ENCODE results near the gene B4GALT1. TPM values are rescaled to one million over a fixed set of nuclear protein-coding genes. Genes with fewer than 3 reads are reported as not detected.

B4GALT1 gene, protein sequence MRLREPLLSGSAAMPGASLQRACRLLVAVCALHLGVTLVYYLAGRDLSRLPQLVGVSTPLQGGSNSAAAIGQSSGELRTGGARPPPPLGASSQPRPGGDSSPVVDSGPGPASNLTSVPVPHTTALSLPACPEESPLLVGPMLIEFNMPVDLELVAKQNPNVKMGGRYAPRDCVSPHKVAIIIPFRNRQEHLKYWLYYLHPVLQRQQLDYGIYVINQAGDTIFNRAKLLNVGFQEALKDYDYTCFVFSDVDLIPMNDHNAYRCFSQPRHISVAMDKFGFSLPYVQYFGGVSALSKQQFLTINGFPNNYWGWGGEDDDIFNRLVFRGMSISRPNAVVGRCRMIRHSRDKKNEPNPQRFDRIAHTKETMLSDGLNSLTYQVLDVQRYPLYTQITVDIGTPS
- polyA plus RNA-seq (2013, experiment 1 of 2) = 14.2 TPM
- 17.8 TPM for polyA plus RNA-seq (2013, experiment 2 of 2)

- H3K36me3 ChIP-seq (ENCODE audit: insufficient read depth, low read length) = no peaks in the 10 kb centered on the region
- peaks cover 19% of the 10 kb centered on the region for H3K4me1 ChIP-seq (ENCODE audit: insufficient read depth, low read length)
- H3K27me3 ChIP-seq (ENCODE audit: insufficient read depth, low read length) = peaks cover 32% of the 10 kb centered on the region
- WGBS = 3% methylated on average over 101 of the region's 101 CpGs
- peak within 1 kb of the TSS; percentile 92 for H3K4me3 ChIP-seq (ENCODE audit: low read length)
- peak within 1 kb of the TSS; percentile 73 for H3K9ac ChIP-seq (ENCODE audit: low read depth, low read length)
- no peaks in the 10 kb centered on the region for H3K9me3 ChIP-seq (ENCODE audit: insufficient read depth, low read depth, low read length)
- peak within 1 kb of the TSS; percentile 41; the same call in 1 of the 2 replicates for H3K27ac ChIP-seq (ENCODE audit: low read depth, low read length)
These were observed at the start of gene B4GALT1 for GRCh38 chr9:33167084-33167971. B4GALT1 (minus strand) TSS chr9:33167336; CDS start chr9:33167169, 167 bp downstream.

DNA sequence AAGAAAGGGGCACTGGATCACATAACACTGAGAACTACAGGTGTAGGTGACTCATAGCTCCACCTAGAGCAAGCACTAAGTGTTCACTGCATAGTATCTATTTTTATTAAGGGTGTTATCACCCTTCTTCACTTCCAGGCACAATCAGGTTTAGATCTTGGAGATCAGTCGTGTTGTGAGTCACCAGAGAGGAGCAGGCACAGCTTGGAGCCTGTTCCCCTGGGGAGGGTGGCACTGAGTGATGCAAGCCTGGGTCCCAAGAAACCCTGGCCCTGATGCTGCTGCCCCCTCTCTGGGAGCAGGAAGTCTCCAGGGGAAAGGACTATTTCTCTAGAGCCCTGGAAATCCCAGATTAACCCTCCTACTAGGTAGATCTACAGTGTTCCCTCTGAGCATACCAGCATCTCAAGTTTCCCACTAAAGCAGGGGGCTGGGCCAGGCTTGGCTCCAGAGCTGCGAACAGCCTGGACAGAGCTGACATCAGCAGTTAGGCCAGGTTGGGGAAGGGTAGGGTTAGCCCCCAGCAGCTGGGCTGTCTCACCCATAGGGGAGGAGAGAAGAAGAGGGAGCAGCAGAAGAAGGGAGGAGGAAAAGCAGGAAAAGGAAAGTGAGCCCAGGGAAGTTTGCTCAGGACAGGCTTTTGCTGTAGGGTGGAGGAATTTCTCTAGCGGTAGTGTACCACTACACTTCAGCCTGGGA, 44.7 kb upstream of the B4GALT1 start:
- WGBS = 57% methylated on average over 3 of the region's 3 CpGs
- Histone ChIP-seq H3K4me3 (ENCODE audit: low read length) (no peak overlapping the region), H3K9me3 (ENCODE audit: insufficient read depth, low read depth, low read length) (no peaks in the 10 kb centered on the region), H3K27me3 (ENCODE audit: insufficient read depth, low read length) (peaks cover under 1% of the 10 kb centered on the region; the same call in 1 of the 2 replicates), H3K9ac (ENCODE audit: low read depth, low read length) (no peak overlapping the region), H3K4me1 (ENCODE audit: insufficient read depth, low read length) (peaks cover 9% of the 10 kb centered on the region; the same call in 1 of the 2 replicates), H3K27ac (ENCODE audit: low read depth, low read length) (no peak overlapping the region), H3K36me3 (ENCODE audit: insufficient read depth, low read length) (no peaks in the 10 kb centered on the region)

GRCh38 chr9:33210006-33210715, 43.0 kb upstream of the B4GALT1 start:
- no peak overlapping the region for H3K4me3 ChIP-seq (ENCODE audit: low read length)
- H3K36me3 ChIP-seq (ENCODE audit: insufficient read depth, low read length) = no peaks in the 10 kb centered on the region
- peaks cover 9% of the 10 kb centered on the region; the same call in 1 of the 2 replicates for H3K4me1 ChIP-seq (ENCODE audit: insufficient read depth, low read length)
- no peaks in the 10 kb centered on the region for H3K27me3 ChIP-seq (ENCODE audit: insufficient read depth, low read length)
- no peak overlapping the region for H3K27ac ChIP-seq (ENCODE audit: low read depth, low read length)
- no peaks in the 10 kb centered on the region for H3K9me3 ChIP-seq (ENCODE audit: insufficient read depth, low read depth, low read length)
- 78% methylated on average over 3 of the region's 4 CpGs for WGBS
- H3K9ac ChIP-seq (ENCODE audit: low read depth, low read length) = no peak overlapping the region

- H3K4me1 ChIP-seq (ENCODE audit: insufficient read depth, low read length) = peaks cover 9% of the 10 kb centered on the region; the same call in 1 of the 2 replicates
- H3K9ac ChIP-seq (ENCODE audit: low read depth, low read length) = no peak overlapping the region
- WGBS = 100% methylated on average over 1 of the region's 1 CpG
- no peaks in the 10 kb centered on the region for H3K27me3 ChIP-seq (ENCODE audit: insufficient read depth, low read length)
- no peaks in the 10 kb centered on the region for H3K9me3 ChIP-seq (ENCODE audit: insufficient read depth, low read depth, low read length)
- H3K36me3 ChIP-seq (ENCODE audit: insufficient read depth, low read length) = no peaks in the 10 kb centered on the region
- no peak overlapping the region for H3K27ac ChIP-seq (ENCODE audit: low read depth, low read length)
- H3K4me3 ChIP-seq (ENCODE audit: low read length) = no peak overlapping the region
These were observed 42.3 kb upstream of the B4GALT1 start for GRCh38 chr9:33209394-33209793.

DNA sequence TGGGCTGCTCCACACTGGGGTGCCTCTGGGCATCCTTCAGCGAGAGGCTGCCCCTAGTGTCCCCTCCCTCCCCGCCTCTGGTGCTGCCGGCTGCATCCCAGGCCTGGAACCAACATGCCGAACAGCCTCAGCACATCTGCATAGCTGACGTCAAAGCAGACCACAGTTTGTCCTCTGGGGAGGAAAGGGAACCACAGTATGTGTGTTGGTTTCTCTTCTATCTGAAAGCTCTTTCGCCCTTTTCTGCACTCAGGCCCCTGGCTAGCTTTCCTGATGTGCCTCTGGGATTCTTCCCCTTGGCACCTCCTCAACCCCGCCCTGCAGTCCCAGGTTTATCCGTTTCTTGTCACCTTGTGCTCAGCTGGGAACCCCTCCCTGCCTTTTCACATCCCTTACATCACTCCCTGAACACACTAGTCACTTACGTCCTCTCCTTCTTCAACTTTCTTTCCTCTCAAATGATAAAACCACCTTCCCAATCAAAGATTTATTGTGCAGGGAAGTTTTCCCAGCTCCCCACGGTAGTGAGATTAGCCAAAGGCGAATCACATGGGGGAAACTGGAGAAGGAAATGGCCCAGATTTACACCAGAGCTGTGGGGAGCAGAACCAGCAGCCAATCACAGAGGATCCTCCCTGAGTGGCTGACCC, 35.5 kb upstream of the B4GALT1 start:
- Histone ChIP-seq H3K27ac (ENCODE audit: low read depth, low read length) (no peak overlapping the region), H3K9me3 (ENCODE audit: insufficient read depth, low read depth, low read length) (no peaks in the 10 kb centered on the region), H3K36me3 (ENCODE audit: insufficient read depth, low read length) (no peaks in the 10 kb centered on the region), H3K4me3 (ENCODE audit: low read length) (no peak overlapping the region), H3K4me1 (ENCODE audit: insufficient read depth, low read length) (no peaks in the 10 kb centered on the region), H3K9ac (ENCODE audit: low read depth, low read length) (no peak overlapping the region), H3K27me3 (ENCODE audit: insufficient read depth, low read length) (0 out of 2 replicates have a peak, but pooled peaks cover 4% of the 10 kb centered on the region)
- 72% methylated on average over 11 of the region's 11 CpGs for whole genome bisulfite sequencing

DNA sequence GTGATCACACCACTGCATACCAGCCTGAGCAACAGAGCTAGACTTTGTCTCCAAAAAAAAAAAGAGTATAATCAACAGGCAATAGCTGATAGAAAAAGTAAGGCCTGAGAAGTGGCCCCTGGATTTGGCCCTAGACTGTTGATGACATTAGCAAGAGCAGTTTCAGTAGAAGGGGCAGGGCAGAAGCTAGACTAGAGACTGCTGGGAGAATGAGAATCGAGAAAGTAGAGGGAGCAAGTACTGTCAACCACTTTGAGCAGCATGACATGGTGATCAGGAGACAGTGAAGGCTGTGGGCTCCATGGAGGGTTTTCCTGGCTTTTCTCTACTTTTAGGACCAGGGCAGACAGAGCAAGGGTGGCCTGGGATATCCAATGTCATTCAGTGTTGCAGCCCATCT, 34.9 kb upstream of the B4GALT1 start:
- H3K9ac ChIP-seq (ENCODE audit: low read depth, low read length) = no peak overlapping the region
- no peaks in the 10 kb centered on the region for H3K4me1 ChIP-seq (ENCODE audit: insufficient read depth, low read length)
- H3K27me3 ChIP-seq (ENCODE audit: insufficient read depth, low read length) = 0 out of 2 replicates have a peak, but pooled peaks cover 4% of the 10 kb centered on the region
- 90% methylated on average over 1 of the region's 1 CpG for WGBS
- no peak overlapping the region for H3K4me3 ChIP-seq (ENCODE audit: low read length)
- no peaks in the 10 kb centered on the region for H3K9me3 ChIP-seq (ENCODE audit: insufficient read depth, low read depth, low read length)
- H3K36me3 ChIP-seq (ENCODE audit: insufficient read depth, low read length) = no peaks in the 10 kb centered on the region
- no peak overlapping the region for H3K27ac ChIP-seq (ENCODE audit: low read depth, low read length)

GRCh38 chr9:33198165-33198564, 31.0 kb upstream of the B4GALT1 start:
- no peak overlapping the region for H3K27ac ChIP-seq (ENCODE audit: low read depth, low read length)

GRCh38 chr9:33197279-33198152, 30.4 kb upstream of the B4GALT1 start:
- H3K9ac ChIP-seq (ENCODE audit: low read depth, low read length) = no peak overlapping the region
- WGBS = 79% methylated on average over 5 of the region's 6 CpGs

More at GRCh38 chr9:33198165-33198564, 31.0 kb upstream of the B4GALT1 start:
- Histone ChIP-seq H3K4me3 (ENCODE audit: low read length) (no peak overlapping the region), H3K4me1 (ENCODE audit: insufficient read depth, low read length) (no peaks in the 10 kb centered on the region), H3K9me3 (ENCODE audit: insufficient read depth, low read depth, low read length) (no peaks in the 10 kb centered on the region), H3K27me3 (ENCODE audit: insufficient read depth, low read length) (0 out of 2 replicates have a peak, but pooled peaks cover 4% of the 10 kb centered on the region), H3K36me3 (ENCODE audit: insufficient read depth, low read length) (no peaks in the 10 kb centered on the region), H3K9ac (ENCODE audit: low read depth, low read length) (no peak overlapping the region)
- WGBS = 93% methylated on average over 6 of the region's 6 CpGs

DNA sequence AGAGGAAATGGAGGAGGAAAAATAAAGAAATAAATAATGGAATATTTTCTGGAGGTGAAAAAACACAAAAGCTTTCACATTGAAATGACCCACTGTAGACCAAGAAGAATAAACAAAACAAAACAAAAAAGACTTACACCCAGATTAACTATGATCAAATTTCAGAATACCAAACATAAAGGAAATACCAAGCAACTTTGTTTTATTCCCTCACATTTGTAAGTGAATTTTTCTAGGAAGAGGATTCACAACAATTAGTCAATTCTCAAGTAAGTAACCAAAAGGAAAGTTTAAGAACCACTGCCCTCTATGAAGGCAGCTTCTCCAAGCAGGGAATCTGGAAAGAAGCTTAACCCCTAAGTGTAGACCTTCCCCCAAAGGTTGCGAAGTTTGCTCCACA, 29.6 kb upstream of the B4GALT1 start:
- H3K4me3 ChIP-seq (ENCODE audit: low read length) = no peak overlapping the region
- H3K9me3 ChIP-seq (ENCODE audit: insufficient read depth, low read depth, low read length) = no peaks in the 10 kb centered on the region
- no peaks in the 10 kb centered on the region for H3K36me3 ChIP-seq (ENCODE audit: insufficient read depth, low read length)
- H3K27ac ChIP-seq (ENCODE audit: low read depth, low read length) = no peak overlapping the region
- H3K4me1 ChIP-seq (ENCODE audit: insufficient read depth, low read length) = no peaks in the 10 kb centered on the region
- 96% methylated on average over 1 of the region's 1 CpG for WGBS
- no peak overlapping the region for H3K9ac ChIP-seq (ENCODE audit: low read depth, low read length)
- no peaks in the 10 kb centered on the region for H3K27me3 ChIP-seq (ENCODE audit: insufficient read depth, low read length)

More at GRCh38 chr9:33197279-33198152, 30.4 kb upstream of the B4GALT1 start:
- no peaks in the 10 kb centered on the region for H3K9me3 ChIP-seq (ENCODE audit: insufficient read depth, low read depth, low read length)
- no peaks in the 10 kb centered on the region for H3K27me3 ChIP-seq (ENCODE audit: insufficient read depth, low read length)
- H3K36me3 ChIP-seq (ENCODE audit: insufficient read depth, low read length) = no peaks in the 10 kb centered on the region
- H3K27ac ChIP-seq (ENCODE audit: low read depth, low read length) = no peak overlapping the region
- no peak overlapping the region for H3K4me3 ChIP-seq (ENCODE audit: low read length)
- H3K4me1 ChIP-seq (ENCODE audit: insufficient read depth, low read length) = no peaks in the 10 kb centered on the region
